HG03565 (cell line): Measurements from ENCODE around the gene ITGAL.
"Not testable (repeated sequence)": the region's sequence is repeated elsewhere in the genome, so short reads cannot be mapped to it uniquely, and the experiment has no call there.

Experiments
- ATAC-seq: cut with Tn5 transposase; IDR thresholded peaks from one replicate; pipeline ENCODE4 v1.9.1; 2021; ENCODE audit warnings: mild to moderate bottlenecking, moderate library complexity; ENCODE audit not compliant: unreplicated experiment

ITGAL gene

DNA sequence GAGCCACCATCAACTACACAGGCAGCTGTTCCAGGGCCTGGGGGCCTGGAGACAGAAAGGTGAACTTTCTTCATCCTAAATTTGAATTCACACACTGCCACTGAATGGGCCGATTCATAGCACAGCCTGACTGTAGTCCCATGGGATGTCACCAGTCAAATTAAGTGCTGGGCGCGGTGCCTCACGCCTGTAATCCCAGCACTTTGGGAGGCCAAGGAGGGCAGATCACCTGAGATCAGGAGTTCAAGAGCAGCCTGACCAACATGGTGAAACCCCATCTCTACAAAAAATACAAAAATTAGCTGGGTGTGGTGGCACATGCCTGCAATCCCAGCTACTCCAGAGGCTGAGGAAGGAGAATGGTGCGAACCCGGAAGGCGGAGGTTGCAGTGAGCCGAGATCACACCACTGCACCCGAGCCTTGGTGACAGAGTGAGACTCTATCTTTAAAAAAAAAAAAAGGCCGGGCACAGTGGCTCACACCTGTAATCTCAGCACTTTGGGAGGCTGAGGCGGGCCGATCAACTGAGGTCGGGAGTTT lies 67.5 kb downstream of the ITGAL start:
- not testable (repeated sequence) for ATAC-seq

DNA sequence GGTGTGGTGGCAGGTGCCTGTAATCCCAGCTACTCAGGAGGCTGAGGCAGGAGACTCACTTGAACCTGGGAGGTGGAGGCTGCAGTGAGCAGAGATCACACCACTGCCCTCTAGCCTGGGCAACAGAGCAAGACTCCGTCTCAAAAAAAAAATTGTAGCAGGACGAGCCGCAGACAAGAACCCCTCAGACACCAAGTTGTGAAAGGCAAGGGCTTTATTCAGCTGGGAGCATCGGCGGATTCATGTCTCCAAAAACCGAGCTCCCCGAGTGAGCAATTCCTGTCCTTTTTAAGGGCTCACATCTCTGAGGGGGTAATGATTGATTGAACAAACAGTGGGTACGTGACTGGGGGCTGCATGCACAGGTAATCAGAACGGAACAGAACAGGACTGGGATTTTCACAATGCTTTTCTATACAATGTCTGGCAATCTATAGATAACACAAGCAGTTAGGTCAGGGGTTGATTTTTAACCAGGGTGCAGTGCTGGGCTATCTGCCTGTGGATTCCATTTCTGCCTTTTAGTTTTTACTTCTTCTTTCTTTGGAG lies 68.4 kb downstream of the ITGAL start:
- not testable (repeated sequence) for ATAC-seq

DNA sequence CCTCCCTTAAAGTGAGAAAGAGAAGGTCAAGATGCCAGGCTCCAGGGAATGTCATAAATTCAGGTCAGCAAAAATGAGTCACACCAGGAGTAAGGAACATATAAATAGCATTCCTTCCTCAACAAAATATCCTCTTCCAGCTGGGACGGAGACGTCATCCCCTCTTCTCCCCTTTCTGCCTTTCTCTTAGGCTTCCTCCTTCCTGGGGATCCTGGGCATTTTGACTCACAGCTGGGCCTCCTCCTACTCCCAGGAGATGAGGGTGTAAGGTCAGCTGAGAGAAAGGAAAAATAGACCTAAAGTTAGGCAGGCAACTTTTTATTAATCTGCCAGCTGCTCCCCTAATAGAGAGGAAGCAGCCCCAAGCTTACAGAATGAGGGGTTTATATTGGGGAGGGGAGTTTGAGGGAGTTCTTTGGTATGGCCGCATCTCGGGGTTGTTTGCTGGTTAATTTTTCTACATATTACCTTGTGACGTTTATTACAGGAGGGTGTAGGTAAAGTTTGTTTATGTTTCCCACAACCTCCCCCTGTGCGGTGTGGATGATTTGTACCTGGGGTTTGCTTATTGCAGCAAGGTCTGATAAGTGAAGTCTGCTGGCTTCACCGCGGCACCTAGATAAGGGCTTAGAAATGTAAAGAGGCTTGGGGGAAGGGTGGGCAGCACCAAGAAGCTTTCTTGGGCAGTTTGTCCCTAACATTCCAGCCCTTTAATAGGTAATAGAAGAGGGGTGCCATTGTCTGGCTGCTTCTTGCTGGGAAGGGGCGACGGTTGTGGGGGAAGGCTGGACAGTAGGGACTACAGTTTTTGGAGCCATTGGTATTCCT lies 69.2 kb downstream of the ITGAL start:
- ATAC-seq = no peak

DNA sequence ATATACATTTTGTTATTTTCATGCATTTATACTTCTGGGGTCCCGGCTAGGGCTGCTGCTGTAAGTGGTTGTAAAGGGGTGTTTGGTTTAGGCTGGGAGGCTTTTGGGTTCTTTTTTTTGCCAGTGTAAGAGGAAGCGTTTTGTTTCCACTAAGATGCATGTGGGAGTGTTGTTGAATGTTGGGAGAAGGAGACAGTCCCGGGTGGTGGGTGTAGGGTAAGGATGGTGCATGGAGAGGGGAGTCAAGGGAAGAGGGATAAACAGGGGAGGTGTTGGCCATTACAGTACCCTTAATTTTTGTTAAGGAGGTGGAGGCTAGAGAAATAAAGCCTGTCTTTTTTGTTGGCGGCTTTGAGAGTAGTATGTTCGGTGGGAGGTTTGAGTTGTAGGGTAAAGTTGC lies 70.5 kb downstream of the ITGAL start:
- ATAC-seq = no peak

DNA sequence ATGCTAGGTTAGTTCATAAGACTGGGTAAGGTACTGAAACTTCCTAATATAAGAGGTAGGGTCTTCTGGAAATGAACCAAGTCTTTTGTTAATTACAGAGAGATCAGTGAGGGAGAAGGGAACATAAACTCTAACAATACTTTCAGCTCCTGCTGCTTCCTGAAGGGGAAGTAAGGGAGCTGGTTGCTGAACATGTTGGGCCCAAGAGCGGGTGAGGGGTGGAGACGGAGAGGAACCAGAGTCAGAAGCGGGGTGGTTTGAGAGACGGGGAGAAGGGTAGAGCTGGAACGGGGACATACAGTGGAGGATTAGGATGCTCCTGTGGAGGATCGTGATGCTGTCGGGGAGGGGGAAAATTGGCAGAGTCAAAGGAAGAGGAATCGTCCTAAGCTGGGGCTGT lies 73.6 kb downstream of the ITGAL start:
- no peak for ATAC-seq

DNA sequence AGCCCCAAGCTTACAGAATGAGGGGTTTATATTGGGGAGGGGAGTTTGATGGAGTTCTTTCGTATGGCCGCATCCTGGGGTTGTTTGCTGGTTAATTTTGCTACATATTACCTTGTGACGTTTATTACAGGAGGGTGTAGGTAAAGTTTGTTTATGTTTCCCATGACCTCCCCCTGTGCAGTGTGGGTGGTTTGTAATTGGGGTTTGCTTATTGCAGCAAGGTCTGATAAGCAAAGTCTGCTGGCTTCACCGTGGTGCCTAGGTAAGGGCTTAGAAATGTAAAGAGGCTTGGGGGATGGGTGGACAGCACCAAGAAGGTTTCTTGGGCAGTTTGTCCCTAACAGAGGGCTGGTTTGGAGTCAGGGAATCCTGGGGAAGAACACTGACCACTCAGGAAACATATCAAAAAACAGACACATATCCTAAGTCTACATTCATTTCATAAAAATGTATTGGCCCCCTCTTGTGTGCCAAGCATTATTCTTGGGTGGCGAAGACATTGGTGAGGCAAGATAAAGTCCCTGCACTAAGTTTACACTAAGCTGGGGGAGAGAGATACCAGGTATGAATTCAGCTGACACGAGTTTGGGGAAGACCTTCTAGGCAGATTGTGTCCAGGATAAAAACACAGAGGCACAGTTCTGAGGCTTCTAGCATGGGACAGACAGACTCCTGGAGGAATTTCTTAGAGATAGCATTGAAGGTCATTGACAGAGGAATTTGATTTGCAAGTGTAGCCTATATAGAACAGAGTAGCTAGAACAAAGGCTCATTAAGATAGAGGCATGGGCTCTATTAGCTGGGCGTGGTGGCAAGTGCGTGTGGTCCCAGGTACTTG lies 76.1 kb downstream of the ITGAL start:
- ATAC-seq = no peak

DNA sequence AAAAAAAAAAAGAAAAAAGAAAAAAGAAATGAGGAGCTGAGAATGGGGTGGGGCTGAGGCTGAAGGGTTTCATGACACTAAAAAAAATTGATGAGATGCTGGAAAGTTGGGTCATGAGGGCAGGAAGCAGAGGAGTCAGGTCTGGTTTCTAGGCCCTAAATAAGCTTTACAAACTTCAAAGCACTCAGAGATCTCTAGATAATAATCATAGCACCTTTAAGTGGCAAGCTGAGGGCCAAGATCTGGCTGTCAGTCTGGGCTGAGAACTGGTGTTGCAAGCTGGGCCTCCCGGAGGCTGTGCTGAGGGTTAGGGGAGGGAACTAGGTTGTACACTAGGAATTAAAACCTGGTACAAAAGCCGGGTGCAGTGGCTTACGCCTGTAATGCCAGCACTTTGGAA lies 79.2 kb downstream of the ITGAL start:
- no peak for ATAC-seq

DNA sequence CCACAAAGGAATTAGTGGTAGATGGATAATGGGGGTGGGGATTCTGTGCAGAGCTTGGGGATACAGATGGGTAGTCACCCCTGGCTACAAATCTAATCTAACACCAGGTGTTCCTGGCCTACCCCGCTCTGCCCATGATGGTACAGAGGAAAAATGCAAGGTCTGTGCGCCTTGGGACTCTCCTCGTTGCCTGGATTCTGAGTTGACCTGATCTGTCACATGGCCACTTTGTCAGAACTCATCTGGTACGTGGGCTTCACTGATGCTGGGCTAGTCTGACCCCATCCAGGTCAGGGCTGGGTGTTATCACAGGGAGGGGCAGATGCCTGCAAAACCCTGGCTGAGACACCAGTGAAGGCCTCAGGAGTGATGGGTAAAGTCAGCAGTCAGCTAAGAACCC lies 80.4 kb downstream of the ITGAL start:
- ATAC-seq = no peak

DNA sequence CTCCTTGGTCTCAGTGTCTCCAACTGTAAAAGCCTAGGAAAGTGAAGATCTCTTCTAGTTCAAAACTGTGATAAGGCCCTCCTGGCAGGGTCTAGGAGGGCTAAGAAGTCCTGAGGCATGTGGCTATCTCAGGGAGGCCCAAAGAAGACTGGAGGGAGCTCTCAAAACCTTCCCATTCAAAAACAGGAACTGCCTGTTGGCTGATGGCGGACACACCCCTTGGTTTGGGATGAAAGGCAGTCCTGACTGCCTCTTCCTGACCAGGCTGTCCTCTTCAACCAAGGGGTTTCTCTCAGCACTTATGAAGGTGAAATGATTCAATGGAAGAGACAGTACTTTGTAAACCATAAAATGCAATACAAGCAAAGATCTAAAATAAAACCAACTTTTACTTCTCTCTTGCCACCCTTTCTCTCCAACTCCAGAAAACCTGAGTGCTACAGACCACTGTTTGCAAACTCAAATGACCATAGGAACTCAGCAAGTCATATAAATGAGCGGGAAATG lies 80.9 kb downstream of the ITGAL start:
- ATAC-seq = no peak

DNA sequence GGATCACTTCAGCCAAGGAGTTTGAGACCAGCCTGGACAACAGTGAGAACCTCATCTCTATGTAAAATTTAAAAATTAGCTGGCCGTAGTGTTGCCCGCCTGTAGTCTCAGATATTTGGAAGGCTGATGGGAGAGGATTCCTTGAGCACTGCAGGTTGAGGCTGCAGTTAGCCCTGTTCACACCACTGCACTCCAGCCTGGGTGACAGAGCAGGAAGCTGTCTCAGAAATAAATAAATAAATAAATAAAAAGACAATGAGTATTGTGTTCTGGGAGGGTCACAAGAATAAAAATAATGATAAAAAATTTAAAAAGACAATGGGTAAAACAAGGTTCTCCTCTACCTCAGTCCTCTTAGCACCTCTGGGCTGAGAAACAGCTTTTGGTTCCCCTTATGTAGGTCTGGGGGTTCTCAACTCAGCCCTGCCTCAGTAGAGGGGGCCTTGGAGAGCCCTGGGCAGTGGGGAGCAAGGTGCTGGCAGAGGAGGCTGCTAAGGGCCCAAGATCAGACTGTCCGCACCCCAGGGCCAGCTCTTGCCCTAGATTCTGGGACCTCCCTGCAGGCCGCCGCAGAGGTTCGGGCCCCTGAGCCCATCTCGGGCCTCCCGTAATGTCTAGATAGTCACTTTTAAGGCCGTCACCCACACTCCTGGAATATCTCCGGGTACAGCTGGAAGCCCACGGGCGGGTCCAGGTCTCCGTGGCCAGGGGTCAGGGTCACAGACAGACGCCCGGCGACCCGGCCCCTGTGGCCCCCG lies 82.2 kb downstream of the ITGAL start:
- no peak for ATAC-seq

DNA sequence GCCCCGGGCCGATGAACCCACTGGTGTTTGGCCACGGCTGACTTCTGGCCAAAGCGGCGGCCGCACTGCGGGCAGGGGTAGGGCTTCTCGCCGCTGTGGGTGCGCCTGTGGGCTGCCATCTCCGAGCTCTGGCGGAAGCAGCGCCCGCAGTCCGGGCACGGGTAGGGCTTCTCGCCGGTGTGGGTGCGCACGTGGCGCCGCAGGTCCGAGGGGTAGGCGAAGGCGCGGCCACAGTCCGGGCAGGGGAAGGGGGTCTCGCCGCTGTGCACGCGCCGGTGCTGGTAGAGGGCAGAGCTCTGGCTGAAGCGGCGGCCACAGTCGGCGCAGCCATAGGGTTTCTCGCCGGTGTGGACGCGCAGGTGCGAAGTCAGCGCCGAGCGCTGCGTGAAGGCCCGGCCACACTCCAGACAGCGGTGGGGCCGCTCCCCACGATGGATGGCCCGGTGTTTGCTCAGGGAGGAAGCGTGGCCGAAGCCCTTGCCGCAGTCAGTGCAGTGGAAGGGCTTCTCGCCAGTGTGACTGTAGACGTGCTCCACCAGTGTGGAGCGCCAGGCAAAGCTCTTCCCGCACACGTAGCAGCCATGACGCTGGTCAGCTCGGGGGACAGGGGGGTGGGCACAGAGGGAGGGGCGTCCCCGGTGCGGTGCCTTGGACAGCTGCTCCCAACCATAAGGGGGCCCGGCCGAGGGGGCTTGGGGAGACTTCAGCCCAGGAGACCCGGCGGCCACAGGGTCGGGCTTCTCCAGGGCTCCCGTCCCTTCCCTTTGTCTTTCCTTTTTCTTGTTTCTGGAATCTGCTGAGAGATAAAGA lies 83.0 kb downstream of the ITGAL start:
- ATAC-seq = no peak

DNA sequence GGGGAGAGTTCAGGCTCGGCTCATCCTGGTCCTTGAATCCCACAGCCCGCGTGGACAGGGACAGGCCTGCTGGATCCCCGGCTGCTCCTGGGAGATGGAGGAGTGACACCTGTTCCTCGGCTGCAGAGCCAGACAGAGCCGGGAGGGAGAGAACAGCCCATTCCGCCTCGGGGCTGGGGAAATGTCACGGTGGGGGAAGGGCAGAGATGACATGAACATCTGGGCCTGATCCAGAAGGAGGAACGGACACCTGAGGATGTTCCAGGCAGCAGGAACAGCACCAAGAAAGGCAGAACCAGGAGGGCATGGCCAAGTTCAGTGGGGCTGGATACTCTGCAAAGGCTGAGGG lies 83.6 kb downstream of the ITGAL start:
- ATAC-seq = no peak

DNA sequence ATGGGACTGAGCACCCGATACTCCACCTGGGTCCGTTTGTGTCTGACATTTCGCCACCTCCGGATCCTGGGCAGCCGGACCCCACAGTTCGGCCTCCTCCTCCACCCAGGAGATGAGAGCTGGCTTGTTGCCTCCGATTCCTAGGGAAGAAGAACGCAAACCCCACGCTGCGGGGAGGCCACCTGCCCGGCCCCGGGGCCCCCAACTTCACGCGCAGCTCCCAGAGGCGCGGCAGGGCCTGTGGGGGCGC lies 85.1 kb downstream of the ITGAL start:
- no peak for ATAC-seq

DNA sequence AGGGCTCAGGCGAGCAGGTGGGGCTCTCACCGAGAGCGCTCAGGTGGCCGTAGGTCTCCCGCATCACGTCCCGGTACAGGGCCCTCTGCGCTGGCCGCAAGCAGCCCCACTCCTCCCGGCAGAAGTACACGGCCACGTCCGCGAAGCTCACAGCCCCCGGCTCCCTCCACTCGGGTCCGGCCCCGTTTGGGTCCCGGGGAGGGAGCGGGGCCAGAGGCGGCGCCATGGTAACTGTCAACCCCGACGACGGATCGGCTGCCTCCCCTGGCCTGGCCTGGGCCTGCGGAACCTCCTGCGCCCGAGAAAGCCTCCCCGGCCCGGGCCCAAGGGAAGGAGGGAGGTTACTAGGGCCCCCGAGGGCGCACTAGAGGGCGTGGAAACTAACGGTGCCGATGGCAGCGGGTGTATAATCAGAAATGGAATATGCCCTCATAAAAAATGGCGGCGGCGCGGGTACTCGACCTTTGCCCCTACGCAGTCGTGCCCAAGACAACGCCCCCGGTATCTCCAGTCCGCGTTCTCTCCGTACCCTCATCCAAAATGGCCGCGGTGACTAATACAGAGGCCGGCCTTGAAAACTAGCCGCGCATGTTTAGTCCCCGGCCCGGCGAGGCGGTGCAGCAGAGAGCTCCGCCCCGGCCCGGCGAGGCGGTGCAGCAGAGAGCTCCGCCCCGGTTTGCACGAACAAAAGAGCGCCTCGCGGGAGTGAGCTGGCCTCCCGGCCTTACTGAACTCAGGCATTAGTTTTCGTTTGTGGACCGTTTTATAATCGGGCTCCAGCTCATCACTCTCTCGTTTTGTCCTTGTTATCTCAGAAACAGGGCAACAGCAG lies 85.6 kb downstream of the ITGAL start, which contains the start of gene ZNF764:
ZNF764 (minus strand) TSS at position 418 of the 832 bp plus-strand sequence; CDS start at position 226, 192 bp downstream.
- ATAC-seq = peak; percentile 76

DNA sequence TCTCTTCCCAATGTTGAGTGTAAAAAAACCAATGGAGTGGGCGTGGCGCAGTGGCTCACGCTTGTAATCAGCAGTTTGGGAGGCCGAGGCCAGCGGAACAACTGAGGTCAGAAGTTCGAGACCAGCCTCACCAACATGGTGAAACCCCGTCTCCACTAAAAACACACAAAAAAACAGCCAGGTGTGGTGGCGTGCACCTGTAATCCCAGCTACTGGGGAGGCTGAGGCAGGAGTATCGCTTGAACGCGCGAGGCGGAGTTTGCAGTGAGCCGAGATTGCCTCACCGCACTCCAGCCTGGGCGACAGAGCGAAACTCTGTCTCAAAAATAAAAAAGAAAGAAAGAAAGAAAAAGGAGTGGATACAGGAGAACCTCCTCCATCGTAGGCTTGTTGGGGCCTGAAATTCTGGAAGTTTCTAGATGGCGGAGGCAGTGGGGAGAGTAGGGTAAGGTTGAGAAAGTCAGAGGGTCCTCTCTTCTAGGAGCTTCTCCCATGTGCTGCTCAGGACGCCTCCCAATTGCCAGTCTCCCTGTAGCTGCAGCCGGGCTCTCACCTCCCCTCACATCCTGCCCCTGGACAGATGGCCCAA lies 86.3 kb downstream of the ITGAL start:
- no peak for ATAC-seq

DNA sequence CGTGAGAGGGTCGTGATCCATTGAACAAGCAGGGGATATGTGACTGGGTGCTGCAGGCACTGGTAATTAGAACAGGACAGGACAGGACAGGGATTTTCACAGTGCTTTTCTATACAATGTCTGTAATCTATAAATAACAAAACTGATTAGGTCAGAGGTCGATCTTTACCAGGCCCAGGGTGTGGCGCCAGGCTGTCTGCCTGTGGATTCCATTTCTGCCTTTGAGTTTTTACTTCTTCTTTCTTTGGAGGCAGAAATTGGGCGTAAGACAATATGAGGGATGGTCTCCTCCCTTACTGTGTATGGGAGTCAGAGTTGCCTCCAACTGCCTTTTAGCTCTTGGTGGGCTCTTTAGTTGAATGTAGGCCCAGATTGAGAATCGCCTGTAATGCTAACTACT lies 87.1 kb downstream of the ITGAL start:
- no peak for ATAC-seq

DNA sequence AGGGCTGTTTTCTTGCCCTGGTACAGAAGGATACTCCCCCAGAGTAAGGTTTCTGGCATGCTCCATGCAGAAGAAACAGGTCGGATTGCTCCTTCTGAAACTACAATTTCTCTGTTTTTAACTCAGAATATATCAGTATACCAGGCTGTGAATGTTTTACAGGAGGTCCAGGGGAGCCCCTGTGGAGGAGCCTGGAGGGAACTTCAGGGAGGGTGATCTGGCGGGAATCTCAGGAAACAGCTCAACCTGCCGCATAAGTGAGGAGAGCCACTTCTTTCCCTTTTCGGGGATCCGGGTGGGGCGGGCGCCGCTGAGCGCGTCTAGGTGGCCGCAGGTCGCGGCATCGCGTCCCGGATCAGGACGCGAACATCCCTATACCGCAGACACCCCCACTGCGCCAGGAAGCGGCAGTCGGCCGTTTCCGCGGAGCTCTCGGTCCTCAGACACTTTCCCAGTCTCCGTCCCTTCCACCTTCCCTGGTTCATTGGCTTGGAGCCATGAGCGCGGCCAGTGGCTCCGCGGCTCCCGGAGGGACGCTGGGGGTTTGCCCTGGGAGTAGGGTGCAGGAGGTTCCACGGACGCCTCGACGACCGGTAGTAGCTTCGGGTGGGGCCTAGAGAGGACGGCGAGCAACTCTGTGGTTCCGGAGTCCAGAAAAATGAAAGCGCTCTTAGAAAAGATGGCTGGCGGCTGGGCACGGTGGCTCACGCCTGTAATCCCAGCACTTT lies 88.7 kb downstream of the ITGAL start:
- ATAC-seq = no peak

DNA sequence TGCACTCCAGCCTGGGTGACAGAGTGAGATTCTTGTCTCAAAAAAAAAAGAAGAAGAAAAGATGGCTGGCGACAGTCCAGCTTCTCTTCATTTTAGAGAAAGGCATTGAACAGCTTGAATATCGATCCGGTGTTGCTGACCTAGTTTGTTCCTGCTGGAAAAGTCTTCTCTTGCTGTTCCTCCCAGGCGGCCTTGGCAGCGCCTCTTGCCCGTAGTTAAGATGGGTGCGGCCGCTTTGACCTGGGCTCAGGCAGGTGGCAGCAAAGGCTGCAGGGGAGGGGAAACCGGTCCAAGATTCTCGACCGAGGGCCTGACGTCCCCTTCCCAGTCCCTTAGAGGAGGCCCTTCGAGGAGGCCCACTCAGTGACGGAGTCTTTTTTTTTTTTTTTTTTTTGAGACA lies 89.5 kb downstream of the ITGAL start:
- no peak for ATAC-seq
